ENCODE measurements around the gene SLC25A40. TPM values are rescaled to one million over a fixed set of nuclear protein-coding genes. Genes with fewer than 3 reads are reported as not detected.
"Not testable (repeated sequence)": the region's sequence is repeated elsewhere in the genome, so short reads cannot be mapped to it uniquely, and the experiment has no call there.

SLC25A40 gene
- total RNA-seq, 2 experiments from 2014 or later, result 54.1 to 59.5 TPM

- no peak overlapping the region for H3K27ac Mint-ChIP-seq
- peaks cover 57% of the 10 kb centered on the region for H3K36me3 Mint-ChIP-seq (ENCODE audit: low read depth)
- POLR2A ChIA-PET, result no interaction called here
Observed at GRCh38 chr7:87853237-87853864, 22.8 kb downstream of the SLC25A40 start.

DNA sequence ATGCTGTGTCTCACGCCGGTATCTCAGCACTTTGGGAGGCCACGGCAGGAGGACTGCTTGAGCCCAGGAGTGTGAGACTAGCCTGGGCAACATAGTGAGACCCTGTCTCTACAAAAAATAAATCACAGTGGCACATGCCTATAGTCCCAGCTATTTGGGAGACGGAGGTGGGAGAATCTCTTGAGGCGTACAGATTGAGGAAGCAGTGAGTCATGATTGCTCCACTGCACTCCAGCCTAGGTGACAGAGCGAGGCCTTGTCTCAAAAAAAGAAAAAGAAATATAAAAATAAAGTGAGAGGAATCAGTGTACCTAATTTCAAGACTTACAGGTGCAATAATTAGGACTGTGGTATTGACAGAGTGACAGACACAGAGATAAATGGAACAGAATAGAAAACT lies 23.9 kb downstream of the SLC25A40 start:
- H3K4me3 Mint-ChIP-seq, result no peak overlapping the region
- POLR2A ChIA-PET, result no interaction called here

More at GRCh38 chr7:87853237-87853864, 22.8 kb downstream of the SLC25A40 start:
- Mint-ChIP-seq H3K4me3 (no peak overlapping the region), H3K4me1 (peaks cover 13% of the 10 kb centered on the region), H3K27me3 (no peaks in the 10 kb centered on the region), H3K9me3 (no peaks in the 10 kb centered on the region)
- DNase-seq, result no peak
- CTCF ChIA-PET, result no interaction called here

GRCh38 chr7:87850836-87851593 lies 25.1 kb downstream of the SLC25A40 start:
- H3K36me3 Mint-ChIP-seq (ENCODE audit: low read depth), result peaks cover 49% of the 10 kb centered on the region
- POLR2A ChIA-PET, result interaction anchor here (0.9 kb wide), 1 partner anchor 27 kb away, joined by 3 read pairs; no protein-coding TSS in a partner anchor
- no peak for DNase-seq
- no peak overlapping the region for H3K4me3 Mint-ChIP-seq
- CTCF ChIA-PET, result interaction anchor here (0.6 kb wide), 1 partner anchor 415 kb away, joined by 3 read pairs; no protein-coding TSS in a partner anchor
- H3K27ac Mint-ChIP-seq, result no peak overlapping the region
- H3K4me1 Mint-ChIP-seq, result peaks cover 13% of the 10 kb centered on the region
- H3K27me3 Mint-ChIP-seq, result no peaks in the 10 kb centered on the region
- H3K9me3 Mint-ChIP-seq, result no peaks in the 10 kb centered on the region

More for the DNA sequence above, 23.9 kb downstream of the SLC25A40 start:
- Mint-ChIP-seq H3K27me3 (no peaks in the 10 kb centered on the region), H3K9me3 (no peaks in the 10 kb centered on the region), H3K27ac (no peak overlapping the region), H3K4me1 (peaks cover 13% of the 10 kb centered on the region), H3K36me3 (ENCODE audit: low read depth) (peaks cover 51% of the 10 kb centered on the region)
- DNase-seq, result no peak
- CTCF ChIA-PET, result no interaction called here

GRCh38 chr7:87837597-87837996 lies 38.6 kb downstream of the SLC25A40 start:
- no peak overlapping the region for H3K27ac Mint-ChIP-seq
- CTCF ChIA-PET, result interaction anchor here (1.1 kb wide), 1 partner anchor 38 kb away, joined by 3 read pairs; the partner anchor contains the start of genes DBF4 and SLC25A40
- H3K9me3 Mint-ChIP-seq, result no peaks in the 10 kb centered on the region
- POLR2A ChIA-PET, result no interaction called here
- H3K4me1 Mint-ChIP-seq, result peaks cover 2% of the 10 kb centered on the region
- H3K36me3 Mint-ChIP-seq (ENCODE audit: low read depth), result peaks cover 30% of the 10 kb centered on the region
- no peak overlapping the region for H3K4me3 Mint-ChIP-seq
- DNase-seq, result no peak
- no peaks in the 10 kb centered on the region for H3K27me3 Mint-ChIP-seq

- ChIA-PET POLR2A (no interaction called here), CTCF (no interaction called here)
- Mint-ChIP-seq H3K36me3 (ENCODE audit: low read depth) (peaks cover 34% of the 10 kb centered on the region), H3K27me3 (no peaks in the 10 kb centered on the region), H3K4me1 (no peaks in the 10 kb centered on the region), H3K27ac (no peak overlapping the region), H3K4me3 (no peak overlapping the region), H3K9me3 (peaks cover 4% of the 10 kb centered on the region)
- no peak for DNase-seq
Observed at GRCh38 chr7:87833130-87833529, 43.0 kb downstream of the SLC25A40 start.

DNA sequence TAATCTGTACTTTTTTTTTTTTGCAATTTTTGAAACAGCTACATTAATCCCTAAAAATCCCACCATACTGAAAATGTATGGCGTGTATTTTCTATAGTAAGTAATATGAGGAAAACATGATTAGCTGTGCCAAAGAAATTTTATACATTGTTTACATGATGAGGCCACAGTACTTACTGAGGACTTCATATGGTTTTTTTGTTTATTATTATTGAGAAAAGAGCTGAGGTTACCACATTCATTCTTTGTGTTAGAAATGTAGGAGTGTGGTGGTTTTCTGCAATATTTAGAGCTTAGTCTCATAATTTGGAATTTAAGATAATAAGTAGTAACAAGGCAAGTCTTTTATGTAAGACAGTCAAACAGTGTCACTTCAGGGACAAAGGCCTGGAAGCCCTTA lies 45.1 kb downstream of the SLC25A40 start:
- no peak for DNase-seq
- ChIA-PET CTCF (interaction anchor here (0.6 kb wide), 1 partner anchor 904 kb away, joined by 3 read pairs; no protein-coding TSS in a partner anchor), POLR2A (no interaction called here)
- H3K4me1 Mint-ChIP-seq, result no peaks in the 10 kb centered on the region
- H3K27me3 Mint-ChIP-seq, result no peaks in the 10 kb centered on the region
- H3K4me3 Mint-ChIP-seq, result no peak overlapping the region
- peaks cover 33% of the 10 kb centered on the region for H3K36me3 Mint-ChIP-seq (ENCODE audit: low read depth)
- H3K27ac Mint-ChIP-seq, result no peak overlapping the region
- H3K9me3 Mint-ChIP-seq, result peaks cover 10% of the 10 kb centered on the region

GRCh38 chr7:87828383-87828782 lies 47.8 kb downstream of the SLC25A40 start:
- POLR2A ChIA-PET, H3K27me3 Mint-ChIP-seq, H3K27ac Mint-ChIP-seq, H3K4me1 Mint-ChIP-seq, DNase-seq, CTCF ChIA-PET, H3K4me3 Mint-ChIP-seq: not testable (repeated sequence)
- Mint-ChIP-seq H3K36me3 (ENCODE audit: low read depth) (peaks cover 26% of the 10 kb centered on the region), H3K9me3 (peaks cover 23% of the 10 kb centered on the region)

DNA sequence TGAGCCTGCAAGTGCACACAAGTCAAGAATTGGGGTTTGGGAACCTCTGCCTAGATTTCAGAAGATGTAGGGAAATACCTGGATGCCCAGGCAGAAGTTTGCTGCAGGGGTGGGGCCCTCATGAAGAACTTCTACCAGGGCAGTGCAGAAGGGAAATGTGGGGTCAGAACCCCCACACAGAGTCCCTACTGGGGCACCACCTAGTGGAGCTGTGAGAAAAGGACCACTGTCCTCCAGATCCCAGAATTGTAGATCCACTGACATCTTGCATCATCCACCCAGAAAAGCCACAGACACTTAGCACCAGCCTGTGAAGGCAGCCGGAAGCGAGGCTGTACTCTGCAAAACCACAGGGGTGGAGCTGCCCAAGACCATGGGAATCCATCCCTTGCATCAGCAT lies 50.8 kb downstream of the SLC25A40 start:
- POLR2A ChIA-PET, CTCF ChIA-PET: not testable (repeated sequence)
- H3K36me3 Mint-ChIP-seq (ENCODE audit: low read depth), result peaks cover 12% of the 10 kb centered on the region

DNA sequence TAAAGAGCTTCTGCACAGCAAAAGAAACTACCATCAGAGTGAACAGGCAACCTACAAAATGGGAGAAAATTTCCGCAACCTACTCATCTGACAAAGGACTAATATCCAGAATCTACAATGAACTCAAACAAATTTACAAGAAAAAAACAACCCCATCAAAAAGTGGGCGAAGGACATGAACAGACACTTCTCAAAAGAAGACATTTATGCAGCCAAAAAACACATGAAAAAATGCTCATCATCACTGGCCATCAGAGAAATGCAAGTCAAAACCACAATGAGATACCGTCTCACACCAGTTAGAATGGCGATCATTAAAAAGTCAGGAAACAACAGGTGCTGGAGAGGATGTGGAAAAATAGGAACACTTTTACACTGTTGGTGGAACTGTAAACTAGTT lies 54.1 kb downstream of the SLC25A40 start:
- H3K4me3 Mint-ChIP-seq; CTCF ChIA-PET; DNase-seq; H3K27me3 Mint-ChIP-seq; POLR2A ChIA-PET; H3K4me1 Mint-ChIP-seq; H3K36me3 Mint-ChIP-seq (ENCODE audit: low read depth); H3K27ac Mint-ChIP-seq: not testable (repeated sequence)
- H3K9me3 Mint-ChIP-seq, result peaks cover 19% of the 10 kb centered on the region

More for the DNA sequence above, 50.8 kb downstream of the SLC25A40 start:
- not testable (repeated sequence) for H3K4me1 Mint-ChIP-seq, H3K27me3 Mint-ChIP-seq, H3K4me3 Mint-ChIP-seq, DNase-seq, H3K27ac Mint-ChIP-seq
- H3K9me3 Mint-ChIP-seq, result peaks cover 23% of the 10 kb centered on the region

DNA sequence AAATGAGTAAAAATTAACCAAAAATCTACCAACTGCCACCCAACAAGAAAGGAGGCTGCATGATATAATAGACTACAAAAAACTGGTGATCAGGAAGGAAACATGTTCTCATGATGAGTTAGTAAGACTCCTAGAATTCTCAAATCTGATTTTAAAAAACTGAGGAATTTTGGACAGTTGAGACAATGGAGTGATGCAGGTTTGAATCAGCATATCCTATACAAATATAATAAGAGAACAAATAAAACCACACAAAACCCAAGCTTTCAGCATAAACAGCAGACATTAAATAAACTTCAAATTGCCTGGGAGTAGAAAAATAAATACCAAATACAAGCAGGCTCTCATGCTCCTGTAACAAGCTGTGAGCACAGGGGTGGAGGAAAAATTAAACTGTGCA lies 57.8 kb downstream of the SLC25A40 start:
- POLR2A ChIA-PET, result no interaction called here
- Mint-ChIP-seq H3K27ac (no peak overlapping the region), H3K27me3 (peaks cover 2% of the 10 kb centered on the region), H3K36me3 (ENCODE audit: low read depth) (no peaks in the 10 kb centered on the region), H3K4me3 (no peak overlapping the region), H3K4me1 (no peaks in the 10 kb centered on the region), H3K9me3 (no peaks in the 10 kb centered on the region)
- DNase-seq, result no peak
- CTCF ChIA-PET, result no interaction called here

DNA sequence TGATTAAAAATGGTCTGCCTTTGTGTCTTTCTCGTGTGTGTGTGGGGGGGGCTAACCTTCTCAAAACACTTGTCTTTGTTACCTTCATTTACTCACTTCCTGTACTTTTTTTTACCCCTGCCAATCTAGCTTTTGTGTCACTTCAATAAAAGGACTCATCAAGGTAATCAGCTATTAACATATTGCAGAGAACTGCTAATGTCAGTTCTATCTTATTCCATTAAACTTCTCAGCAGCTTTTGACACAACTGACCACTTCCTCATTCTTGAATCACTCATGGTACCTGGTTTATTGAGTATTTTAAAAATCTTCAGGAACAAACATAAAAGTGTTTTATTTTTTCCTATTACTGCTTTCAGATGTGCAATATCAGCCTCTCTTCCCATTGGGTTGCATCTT lies 59.8 kb downstream of the SLC25A40 start:
- H3K27ac Mint-ChIP-seq, result no peak overlapping the region

GRCh38 chr7:87810726-87811125 lies 65.4 kb downstream of the SLC25A40 start:
- DNase-seq, result no peak
- Mint-ChIP-seq H3K4me1 (no peaks in the 10 kb centered on the region), H3K4me3 (no peak overlapping the region), H3K27me3 (no peaks in the 10 kb centered on the region), H3K27ac (no peak overlapping the region), H3K9me3 (no peaks in the 10 kb centered on the region), H3K36me3 (ENCODE audit: low read depth) (no peaks in the 10 kb centered on the region)
- ChIA-PET POLR2A (no interaction called here), CTCF (interaction anchor here (0.7 kb wide), 2 partner anchors 17 to 293 kb away, joined by 3 read pairs; no protein-coding TSS in a partner anchor)

More for the DNA sequence above, 59.8 kb downstream of the SLC25A40 start:
- Mint-ChIP-seq H3K4me3 (no peak overlapping the region), H3K9me3 (no peaks in the 10 kb centered on the region), H3K4me1 (no peaks in the 10 kb centered on the region), H3K36me3 (ENCODE audit: low read depth) (no peaks in the 10 kb centered on the region), H3K27me3 (peaks cover 2% of the 10 kb centered on the region)
- ChIA-PET CTCF (interaction anchor here (1.0 kb wide), 1 partner anchor 70 kb away, joined by 3 read pairs; no protein-coding TSS in a partner anchor), POLR2A (no interaction called here)
- DNase-seq, result no peak

DNA sequence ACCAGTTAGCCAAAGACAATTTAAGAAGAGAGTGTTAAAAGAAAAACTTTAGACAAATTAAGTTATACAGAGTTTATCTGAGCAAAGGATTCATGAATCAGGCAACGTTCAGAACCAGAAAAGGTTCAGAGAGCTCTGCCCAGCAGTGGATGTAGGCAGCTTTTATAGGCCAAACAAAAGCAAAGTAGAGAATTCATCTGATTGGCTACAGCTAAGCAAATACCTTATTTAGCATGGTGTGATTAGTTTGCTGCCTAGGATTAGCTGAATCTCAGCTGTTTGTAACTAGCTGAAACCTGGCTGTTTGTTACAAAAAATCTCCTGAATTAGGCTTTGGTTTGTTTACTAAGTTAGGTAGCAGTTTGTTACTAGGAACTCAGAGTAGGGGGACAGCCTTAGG lies 66.0 kb downstream of the SLC25A40 start:
- Mint-ChIP-seq H3K9me3 (no peaks in the 10 kb centered on the region), H3K4me3 (no peak overlapping the region), H3K27ac (no peak overlapping the region), H3K27me3 (no peaks in the 10 kb centered on the region), H3K4me1 (no peaks in the 10 kb centered on the region), H3K36me3 (ENCODE audit: low read depth) (no peaks in the 10 kb centered on the region)
- CTCF ChIA-PET, result no interaction called here
- POLR2A ChIA-PET, result no interaction called here
- DNase-seq, result no peak

GRCh38 chr7:87806150-87806549 lies 70.0 kb downstream of the SLC25A40 start:
- no peak overlapping the region for H3K4me3 Mint-ChIP-seq
- no peak for DNase-seq
- no peak overlapping the region for H3K27ac Mint-ChIP-seq
- POLR2A ChIA-PET, result no interaction called here
- H3K27me3 Mint-ChIP-seq, result no peaks in the 10 kb centered on the region
- no peaks in the 10 kb centered on the region for H3K9me3 Mint-ChIP-seq
- CTCF ChIA-PET, result no interaction called here
- H3K36me3 Mint-ChIP-seq (ENCODE audit: low read depth), result no peaks in the 10 kb centered on the region
- no peaks in the 10 kb centered on the region for H3K4me1 Mint-ChIP-seq
